Placental epithelial cell (primary cell): ENCODE results near the gene CEACAM19. TPM values are rescaled to one million over a fixed set of nuclear protein-coding genes. Genes with fewer than 3 reads are reported as not detected.

ENCODE experiments used
- small RNA-seq: library from RNA; depleted of rRNA; stranded (forward); fragments of <200 nt; gene quantifications from one replicate; pipeline ENCODE3, GENCODE V24; 2012
- total RNA-seq: library from RNA; depleted of rRNA; stranded (reverse); fragments of >200 nt; gene quantifications from 2 replicates; pipeline ENCODE4 v1.2.3, GENCODE V29; 2012

CEACAM19 gene, protein sequence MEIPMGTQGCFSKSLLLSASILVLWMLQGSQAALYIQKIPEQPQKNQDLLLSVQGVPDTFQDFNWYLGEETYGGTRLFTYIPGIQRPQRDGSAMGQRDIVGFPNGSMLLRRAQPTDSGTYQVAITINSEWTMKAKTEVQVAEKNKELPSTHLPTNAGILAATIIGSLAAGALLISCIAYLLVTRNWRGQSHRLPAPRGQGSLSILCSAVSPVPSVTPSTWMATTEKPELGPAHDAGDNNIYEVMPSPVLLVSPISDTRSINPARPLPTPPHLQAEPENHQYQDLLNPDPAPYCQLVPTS
- 3.4 and 3.5 TPM in 2 replicates for total RNA-seq

GRCh38 chr19:44671400-44671799 lies at the start of gene CEACAM19:
Gene CEACAM19, plus strand, starts transcription at chr19:44671482. Its CDS starts 450 bp downstream, at chr19:44671932.

DNA sequence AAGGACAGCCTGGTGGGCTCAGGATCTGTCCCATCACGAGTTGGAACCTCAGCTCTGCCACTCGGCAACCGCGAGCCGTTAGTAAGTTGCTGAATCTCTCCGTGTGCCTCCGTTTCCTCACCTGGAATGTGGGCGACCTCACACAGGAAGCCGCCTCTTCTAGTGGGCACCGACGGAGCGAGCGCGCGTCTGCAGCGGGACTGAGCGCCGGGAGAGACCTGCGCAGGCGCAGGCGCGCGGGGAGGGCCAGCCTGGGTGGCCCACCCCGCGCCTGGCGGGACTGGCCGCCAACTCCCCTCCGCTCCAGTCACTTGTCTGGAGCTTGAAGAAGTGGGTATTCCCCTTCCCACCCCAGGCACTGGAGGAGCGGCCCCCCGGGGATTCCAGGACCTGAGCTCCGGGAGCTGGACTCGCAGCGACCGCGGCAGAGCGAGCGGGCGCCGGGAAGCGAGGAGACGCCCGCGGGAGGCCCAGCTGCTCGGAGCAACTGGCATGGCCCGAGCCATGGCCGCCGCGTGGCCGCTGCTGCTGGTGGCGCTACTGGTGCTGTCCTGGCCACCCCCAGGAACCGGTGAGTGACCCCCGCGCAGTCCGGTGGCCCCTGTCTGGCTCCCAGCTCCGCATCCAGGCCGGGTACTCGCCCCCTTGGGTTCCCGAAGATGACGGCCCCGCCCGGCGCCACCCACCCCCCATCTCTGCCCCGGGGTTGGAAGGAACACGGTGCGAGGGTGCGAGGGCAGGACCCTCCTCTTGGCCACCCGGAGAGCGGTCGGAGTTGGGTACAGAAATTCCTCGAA lies 27.5 kb upstream of the CEACAM19 start, which contains the start of gene PVR:
TSS of gene PVR (plus strand) at position 306 of the 797 bp plus-strand sequence. CDS start at position 493, 187 bp downstream.

GRCh38 chr19:44698492-44699201 lies 27.4 kb downstream of the CEACAM19 start, which contains the start of gene CEACAM16:
Gene CEACAM16, plus strand, starts transcription at chr19:44699151. Its CDS starts 2,306 bp downstream, at chr19:44701457.

Small RNA genes within 50 kb of the gene (small RNA-seq; reads per million reads assigned to genes)
- gene RF00285, result not detected

Other genes with a start within 250 kb of the CEACAM19 start
- gene ZNF229, start 223.0 kb upstream of the CEACAM19 start, total RNA-seq, result 14.7 and 18.8 TPM in 2 replicates
- gene ZNF180, start 171.0 kb upstream of the CEACAM19 start, total RNA-seq, result 10.2 and 14.3 TPM in 2 replicates
- gene CEACAM20, start 141.8 kb upstream of the CEACAM19 start, total RNA-seq, result not detected in 2 replicates
- not detected in 2 replicates for gene IGSF23, start 57.9 kb upstream of the CEACAM19 start, total RNA-seq
- 61.2 and 139 TPM in 2 replicates for gene PVR, start 27.6 kb upstream of the CEACAM19 start, total RNA-seq
- gene CEACAM16, start 27.7 kb downstream of the CEACAM19 start, total RNA-seq, result not detected in 2 replicates
- 3.1 TPM in 2 replicates for gene BCL3, start 77.2 kb downstream of the CEACAM19 start, total RNA-seq
- gene CBLC, start 106.4 kb downstream of the CEACAM19 start, total RNA-seq, result 5.5 and 6.3 TPM in 2 replicates
- 0.43 and 2.4 TPM in 2 replicates for gene BCAM, start 137.6 kb downstream of the CEACAM19 start, total RNA-seq
- 97.9 and 98.9 TPM in 2 replicates for gene NECTIN2, start 174.8 kb downstream of the CEACAM19 start, total RNA-seq
- 20.0 and 50.5 TPM in 2 replicates for gene TOMM40, start 219.8 kb downstream of the CEACAM19 start, total RNA-seq
- gene APOE, start 234.3 kb downstream of the CEACAM19 start, total RNA-seq, result 3.9 and 22.0 TPM in 2 replicates
- gene APOC1, start 243.1 kb downstream of the CEACAM19 start, total RNA-seq, result 0.79 TPM in 1 of 2 replicates, not detected in the other